ENCODE results near the gene SYDE2.

GRCh38 chr1:85158910-85159309 is 41.9 kb downstream of the SYDE2 start:
- TF ChIP-seq CTCF (conservative IDR thresholded peaks at IDR 0.05) (no peak), ZFX (IDR thresholded peaks at IDR 0.05) (no peak)

Measured in C4-2B (cell line).